GF-D8 (cell line): ENCODE measurements around the gene UST.
"Not testable (repeated sequence)": the region's sequence is repeated elsewhere in the genome, so short reads cannot be mapped to it uniquely, and the experiment has no call there.

Experiments
- DNase-seq: peaks from one replicate; lab custom pipeline; 2025; lab: John Stamatoyannopoulos, UW

Gene UST

DNA sequence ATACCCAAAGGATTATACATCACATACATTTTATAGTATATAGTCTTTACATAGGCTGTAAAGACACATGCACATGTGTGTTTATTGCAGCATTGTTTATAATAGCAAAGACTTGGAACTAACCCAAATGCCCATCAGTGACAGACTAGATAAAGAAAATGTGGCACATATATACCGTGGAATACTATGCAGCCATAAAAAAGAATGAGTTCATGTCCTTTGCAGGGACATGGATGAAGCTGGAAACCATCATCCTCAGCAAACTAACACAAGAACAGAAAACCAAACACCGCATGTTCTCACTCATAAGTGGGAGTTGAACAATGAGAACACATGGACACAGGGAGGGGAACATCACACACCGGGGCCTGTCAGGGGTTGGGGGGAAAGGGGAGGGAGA, 231.5 kb downstream of the UST start:
- DNase-seq, result not testable (repeated sequence)

DNA sequence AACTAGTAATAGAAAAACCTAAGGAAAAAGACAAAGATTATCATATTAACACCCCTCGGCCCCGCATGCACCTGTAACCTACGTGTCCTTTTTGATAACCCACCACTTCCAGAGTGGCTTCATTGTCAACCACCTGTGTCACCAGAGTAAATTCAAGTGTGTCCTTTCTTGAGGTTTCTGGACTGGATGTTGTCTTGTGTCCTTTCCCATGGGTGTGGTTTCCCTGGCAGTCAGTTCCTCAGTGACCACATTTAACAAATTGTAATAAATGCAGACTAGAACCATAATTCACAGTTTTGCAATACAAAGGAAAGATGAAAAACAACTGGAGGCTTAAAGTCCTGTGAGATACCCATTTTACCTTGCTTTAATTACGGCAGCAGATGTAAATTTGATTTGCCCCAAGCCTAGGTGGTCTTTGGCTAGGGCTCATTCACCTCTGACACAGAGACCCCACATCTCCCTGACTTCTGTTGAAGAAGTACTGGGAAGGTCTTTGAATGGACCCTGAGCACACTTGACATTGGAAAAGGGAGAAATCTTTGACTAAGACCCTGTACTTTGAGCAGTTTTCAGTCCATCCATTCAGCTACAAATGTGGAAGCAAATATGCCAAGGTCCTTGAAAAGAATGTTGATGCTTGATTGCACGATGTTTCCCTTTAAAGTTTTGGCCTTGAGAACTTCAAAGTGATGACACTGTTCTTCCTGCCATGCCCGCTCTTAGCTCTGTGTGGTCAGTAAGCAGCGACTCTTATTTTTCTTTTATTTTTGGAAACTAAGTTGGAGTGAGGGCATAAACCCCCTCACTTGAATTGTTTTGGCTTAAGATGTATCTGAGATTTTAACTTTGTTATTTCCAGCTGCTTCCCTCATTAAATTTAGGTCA, 232.4 kb downstream of the UST start:
- DNase-seq, result no peak

DNA sequence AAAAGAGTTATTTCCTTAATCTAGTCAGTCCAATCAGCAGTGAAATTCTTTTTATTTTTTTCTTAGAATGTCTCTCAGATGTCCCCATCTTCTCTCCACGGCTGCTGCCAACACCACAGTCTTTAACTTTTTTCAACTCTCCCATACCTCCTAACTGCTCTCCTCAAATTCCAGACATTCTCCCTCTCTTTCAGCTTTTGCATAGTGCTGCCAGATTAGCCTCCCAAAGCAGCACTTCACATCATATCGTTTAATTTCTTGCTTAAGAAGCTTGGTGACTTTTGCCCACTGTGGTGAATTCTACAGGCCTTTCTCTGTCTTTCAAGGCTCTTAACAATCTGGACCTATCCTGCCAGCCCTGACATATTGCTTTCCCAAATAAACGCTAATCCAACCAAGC, 233.4 kb downstream of the UST start:
- DNase-seq, result no peak

DNA sequence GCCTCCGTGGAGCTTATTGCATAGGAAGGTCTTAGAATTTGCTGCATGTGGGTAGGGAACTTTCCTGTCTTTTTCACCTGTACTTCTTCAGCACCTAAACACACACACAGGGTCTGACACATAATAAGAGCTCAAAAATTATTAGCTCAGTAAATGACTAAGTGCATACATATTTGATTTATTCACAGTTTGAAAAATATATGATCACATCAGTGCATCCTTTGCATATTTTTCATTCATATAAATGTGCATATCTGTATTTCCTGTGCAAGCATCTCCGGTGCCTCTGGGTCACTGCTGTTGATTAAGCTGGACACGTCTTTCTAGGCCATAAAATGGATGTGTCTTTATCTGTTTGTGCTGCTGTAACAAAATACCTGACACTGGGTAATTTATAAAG, 234.7 kb downstream of the UST start:
- no peak for DNase-seq

DNA sequence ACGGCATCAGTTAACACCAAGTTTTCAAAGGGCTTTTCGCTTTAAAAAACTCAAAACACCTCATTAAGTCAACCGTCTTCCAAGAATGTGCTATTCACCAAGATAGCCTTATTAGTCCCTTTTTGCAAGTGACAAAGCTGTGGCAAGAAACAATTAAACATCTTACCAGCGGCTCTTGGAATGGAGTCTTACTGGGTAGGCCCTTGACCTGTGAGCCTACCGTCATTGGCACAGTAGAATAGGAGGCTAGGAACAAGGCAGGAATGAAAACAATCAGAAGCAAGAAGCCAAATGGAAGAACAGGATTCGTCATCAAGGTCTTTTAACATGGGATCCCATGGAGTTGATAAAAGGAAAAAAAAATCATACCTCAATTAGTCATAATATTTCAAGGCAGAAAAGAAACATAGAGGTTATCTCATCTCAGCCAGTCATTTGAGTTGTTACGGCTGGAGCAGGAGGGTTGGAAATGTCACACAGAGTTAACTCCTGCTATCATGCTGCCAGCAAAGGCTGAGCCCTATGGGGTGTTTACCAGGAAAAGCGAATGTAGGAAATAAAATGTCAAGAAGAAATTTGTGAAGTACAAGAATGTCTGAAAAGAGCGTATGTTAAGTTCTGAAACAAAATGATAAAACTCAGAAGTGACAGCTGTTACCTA, 236.4 kb downstream of the UST start:
- DNase-seq, result no peak

- DNase-seq, result no peak
Measured at GRCh38 chr6:148983966-148984365, 237.1 kb downstream of the UST start.

DNA sequence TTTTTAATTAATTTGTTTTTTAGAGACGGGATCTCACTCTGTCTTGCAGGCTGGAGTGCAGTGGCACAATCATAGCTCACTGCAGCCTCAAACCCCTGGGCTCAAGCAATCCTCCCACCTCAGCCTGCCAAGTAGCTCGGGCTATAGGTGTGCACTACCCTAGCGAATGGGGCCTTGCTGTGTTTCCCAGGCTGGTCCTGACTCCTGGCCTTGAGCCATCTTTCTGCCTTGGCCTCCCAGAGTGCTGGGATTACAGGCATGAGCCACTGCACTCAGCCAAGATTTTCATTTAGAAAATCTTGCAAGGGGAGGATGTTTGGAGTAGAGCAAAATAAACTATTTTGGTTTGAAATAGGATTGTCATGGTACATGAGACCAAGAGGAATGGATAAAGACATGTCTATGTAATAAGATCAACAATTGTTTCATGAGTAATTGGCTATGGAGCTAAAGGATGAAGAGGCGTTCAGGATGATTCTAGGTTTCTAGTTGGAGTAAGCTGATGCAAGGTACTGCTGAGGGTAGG, 237.8 kb downstream of the UST start:
- no peak for DNase-seq

GRCh38 chr6:148985499-148985898, 238.7 kb downstream of the UST start:
- DNase-seq, result no peak

DNA sequence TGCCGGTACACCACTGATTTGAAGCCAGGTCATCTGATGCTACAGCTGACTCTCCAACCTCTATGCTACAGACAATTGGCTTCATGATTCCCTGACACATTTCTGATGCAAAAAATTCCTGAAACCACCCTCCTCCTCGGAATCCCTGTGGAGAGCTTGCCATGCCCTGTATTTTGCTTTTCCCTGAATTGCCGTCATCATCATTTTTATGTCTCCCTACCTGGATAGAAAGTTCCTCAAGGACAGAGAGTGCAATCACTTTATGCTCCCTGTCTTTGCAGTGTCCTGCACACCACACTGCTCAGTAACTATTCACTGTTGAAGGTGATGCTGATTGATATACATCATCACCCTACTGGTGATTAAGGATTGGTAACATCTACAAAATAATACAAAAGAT, 239.8 kb downstream of the UST start:
- DNase-seq, result no peak

GRCh38 chr6:148987982-148988381, 241.2 kb downstream of the UST start:
- no peak for DNase-seq

- no peak for DNase-seq
Measured at GRCh38 chr6:148989585-148989984, 242.8 kb downstream of the UST start.

- DNase-seq, result no peak
Measured at GRCh38 chr6:148990403-148990802, 243.6 kb downstream of the UST start.

DNA sequence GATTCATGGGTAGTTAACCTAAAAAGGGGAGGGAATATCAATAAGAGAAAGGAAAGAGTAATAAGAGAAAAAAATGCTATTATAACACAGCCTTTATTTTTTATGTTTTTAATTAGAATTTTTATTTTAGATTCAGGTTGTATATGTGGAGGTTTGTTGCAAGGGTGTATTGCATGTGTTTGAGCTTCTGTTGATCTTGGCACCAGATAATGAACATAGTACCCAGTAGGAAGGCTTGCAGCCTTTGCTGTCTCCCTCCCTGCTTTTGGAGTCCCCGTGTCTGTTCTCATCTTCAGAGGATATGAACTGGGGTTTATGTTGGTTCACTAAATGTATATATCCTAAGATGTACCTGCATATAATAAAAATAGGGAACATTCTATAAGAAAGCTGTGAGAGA, 250.0 kb downstream of the UST start:
- no peak for DNase-seq

GRCh38 chr6:148997865-148998264, 251.0 kb downstream of the UST start:
- no peak for DNase-seq

DNA sequence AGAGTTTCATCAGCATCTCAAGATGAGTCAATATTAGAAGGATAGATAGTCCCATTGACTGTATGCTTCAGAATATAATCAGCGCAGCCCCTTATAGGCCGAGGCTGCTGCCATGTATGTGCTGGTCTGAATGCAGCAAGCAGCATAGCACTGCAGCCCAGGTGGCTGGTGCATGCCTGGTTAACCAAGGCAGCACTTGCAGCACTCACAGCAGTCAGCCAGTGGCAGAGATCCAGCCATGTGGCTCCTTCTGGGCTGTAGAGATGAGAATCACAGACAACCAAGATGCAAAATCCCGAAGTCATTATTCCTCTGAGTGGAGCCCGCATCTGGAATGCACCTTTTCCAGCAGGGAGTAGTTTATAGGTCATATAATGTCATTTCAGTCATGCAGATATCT, 251.9 kb downstream of the UST start:
- DNase-seq, result no peak

- no peak for DNase-seq
Measured at GRCh38 chr6:148999501-148999900, 252.7 kb downstream of the UST start.

DNA sequence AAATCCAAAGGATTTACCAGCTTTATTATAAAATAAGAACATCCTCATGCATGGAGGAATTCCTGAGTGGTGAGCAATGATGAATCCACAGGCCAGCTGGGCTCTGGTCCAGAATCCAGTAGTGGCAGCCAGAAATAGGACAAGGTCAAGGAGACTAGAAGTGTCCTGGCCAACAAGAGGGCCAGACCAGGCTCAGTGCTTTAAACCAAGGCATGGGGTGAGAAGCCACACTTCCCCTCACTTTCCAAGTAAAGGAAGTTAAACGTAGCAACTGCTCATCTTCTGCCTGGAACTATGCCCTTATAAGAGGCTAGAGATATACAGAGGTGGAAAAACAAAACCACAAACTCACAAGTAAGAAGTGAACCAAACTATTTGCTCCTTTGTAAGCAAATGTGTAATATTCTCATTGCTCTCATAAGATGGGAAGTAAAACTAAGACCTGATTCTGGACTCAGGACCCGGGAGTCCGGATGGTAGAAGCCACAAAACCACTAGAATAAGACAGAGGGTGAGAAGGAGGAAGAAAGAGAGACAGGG, 253.2 kb downstream of the UST start:
- no peak for DNase-seq

DNA sequence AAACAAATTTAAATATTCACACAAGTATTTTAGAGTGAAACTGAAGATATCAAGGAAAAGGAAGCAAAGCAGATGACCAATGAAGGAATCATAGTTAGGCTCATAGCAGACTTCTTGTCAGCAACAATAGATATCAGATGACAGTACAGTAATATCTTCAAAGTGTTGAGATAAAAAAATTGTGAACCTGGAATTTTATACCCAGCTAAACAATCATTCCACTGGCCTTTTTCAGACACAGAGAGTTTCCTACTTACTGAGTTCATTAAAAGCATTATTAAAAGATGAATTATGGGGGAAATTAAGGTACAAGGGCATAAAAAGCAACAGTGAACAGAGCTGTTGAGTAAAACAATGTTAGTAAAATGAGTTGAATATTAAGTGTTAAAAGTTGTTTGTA, 254.6 kb downstream of the UST start:
- DNase-seq, result no peak

- no peak for DNase-seq
Measured at GRCh38 chr6:149003560-149003959, 256.7 kb downstream of the UST start.

DNA sequence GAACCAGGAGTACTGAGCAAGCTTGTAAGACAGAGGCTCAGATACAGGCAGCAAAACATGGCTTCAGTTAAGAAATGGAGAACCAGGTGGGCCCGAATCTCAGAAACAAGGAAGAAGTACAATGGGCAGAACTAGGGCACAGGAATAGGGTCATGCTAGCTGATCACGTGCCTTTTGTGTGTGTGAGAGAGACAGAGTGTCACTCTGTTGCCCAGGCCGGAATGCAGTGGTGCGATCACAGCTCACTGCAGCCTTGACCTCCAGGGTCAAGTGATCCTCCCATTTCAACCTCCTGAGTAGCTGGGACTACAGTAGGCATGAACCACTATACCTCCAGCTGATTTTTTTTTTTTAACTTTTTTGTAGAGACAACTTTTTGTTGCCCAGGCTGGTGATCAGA, 257.8 kb downstream of the UST start:
- DNase-seq, result no peak

GRCh38 chr6:149006236-149006635, 259.4 kb downstream of the UST start:
- not testable (repeated sequence) for DNase-seq

DNA sequence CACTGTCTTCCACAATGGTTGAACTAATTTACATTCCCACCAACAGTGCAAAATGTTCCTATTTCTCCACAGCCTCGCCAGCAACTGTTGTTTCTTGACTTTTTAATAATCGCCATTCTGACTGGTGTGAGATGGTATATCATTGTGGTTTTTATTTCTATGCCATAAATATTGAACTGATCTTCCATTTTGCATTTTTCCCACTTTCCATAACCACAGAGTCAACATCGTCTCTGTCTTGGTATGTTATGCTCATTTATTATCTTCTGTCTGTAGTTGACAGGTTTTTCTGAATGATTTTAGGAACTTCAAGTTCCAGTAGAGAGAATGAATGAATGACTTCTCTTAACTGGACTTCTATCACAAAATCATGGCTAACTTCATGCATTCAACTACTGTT, 259.8 kb downstream of the UST start:
- no peak for DNase-seq

GRCh38 chr6:149007846-149008245, 261.0 kb downstream of the UST start:
- no peak for DNase-seq
